ENCODE results near the gene PDE9A.

The PDE9A gene

DNA sequence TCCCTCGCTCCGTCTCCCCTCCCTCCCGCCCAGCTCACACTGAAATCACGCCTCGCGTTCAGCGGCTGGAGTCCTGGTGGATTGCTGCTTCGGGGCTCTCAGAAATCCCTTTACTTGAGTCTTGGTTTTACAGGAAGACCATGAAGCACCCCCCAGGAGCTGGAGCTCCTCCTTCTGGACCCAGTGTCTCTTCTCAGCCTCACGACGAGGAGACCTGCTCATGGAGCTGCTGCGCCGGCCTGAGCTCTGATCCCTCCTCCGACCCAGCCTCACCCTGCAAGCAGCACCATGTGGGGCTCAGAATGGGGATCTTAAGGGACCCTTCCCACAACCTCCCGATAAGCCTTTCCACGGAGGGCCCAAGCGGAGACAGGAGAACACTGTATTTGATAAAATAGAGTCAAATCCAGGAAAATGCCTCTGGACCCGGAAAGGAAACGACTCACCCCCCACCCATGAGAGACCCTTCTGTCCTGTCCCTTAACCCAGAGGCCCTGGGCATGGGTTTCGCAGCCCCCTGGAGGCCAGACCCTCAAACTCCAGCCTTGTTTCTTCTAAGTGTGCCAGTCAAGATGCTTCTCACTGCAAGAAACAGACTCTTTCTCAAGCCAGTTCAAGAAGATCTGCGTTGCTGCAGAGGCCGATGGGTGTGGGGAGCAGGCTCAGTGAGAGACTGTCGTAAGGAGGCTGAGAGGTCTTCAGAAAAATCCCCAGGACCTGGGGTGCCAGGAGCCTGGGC lies 26.1 kb downstream of the PDE9A start:
- no peak for DNase-seq (ENCODE audit: low read depth)
- TF ChIP-seq, protein P1, sequence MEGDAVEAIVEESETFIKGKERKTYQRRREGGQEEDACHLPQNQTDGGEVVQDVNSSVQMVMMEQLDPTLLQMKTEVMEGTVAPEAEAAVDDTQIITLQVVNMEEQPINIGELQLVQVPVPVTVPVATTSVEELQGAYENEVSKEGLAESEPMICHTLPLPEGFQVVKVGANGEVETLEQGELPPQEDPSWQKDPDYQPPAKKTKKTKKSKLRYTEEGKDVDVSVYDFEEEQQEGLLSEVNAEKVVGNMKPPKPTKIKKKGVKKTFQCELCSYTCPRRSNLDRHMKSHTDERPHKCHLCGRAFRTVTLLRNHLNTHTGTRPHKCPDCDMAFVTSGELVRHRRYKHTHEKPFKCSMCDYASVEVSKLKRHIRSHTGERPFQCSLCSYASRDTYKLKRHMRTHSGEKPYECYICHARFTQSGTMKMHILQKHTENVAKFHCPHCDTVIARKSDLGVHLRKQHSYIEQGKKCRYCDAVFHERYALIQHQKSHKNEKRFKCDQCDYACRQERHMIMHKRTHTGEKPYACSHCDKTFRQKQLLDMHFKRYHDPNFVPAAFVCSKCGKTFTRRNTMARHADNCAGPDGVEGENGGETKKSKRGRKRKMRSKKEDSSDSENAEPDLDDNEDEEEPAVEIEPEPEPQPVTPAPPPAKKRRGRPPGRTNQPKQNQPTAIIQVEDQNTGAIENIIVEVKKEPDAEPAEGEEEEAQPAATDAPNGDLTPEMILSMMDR (IDR thresholded peaks at IDR 0.05; ENCODE audit: low read depth, low read length, missing control alignments) = no peak
- in situ Hi-C loops (cut with HindIII; ENCODE audit: low sequenced_read_pairs) = no loop called here

DNA sequence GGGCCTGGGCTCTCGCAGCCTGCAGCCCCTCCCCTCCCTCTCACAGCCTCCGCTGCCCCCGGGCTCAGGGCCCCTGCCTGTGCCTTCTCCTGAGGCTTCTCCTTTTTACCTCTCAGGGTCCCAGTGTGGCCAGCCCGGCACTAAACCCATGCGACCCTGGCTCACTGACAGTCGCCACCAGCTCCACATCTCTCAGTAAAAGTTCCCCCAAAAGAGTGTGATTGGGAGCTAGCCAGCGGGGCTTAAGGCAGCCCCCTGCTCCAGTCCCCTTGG lies 26.6 kb downstream of the PDE9A start:
- in situ Hi-C loops (cut with HindIII; ENCODE audit: low sequenced_read_pairs) = no loop called here
- no peak overlapping the region for H3K4me3 ChIP-seq (ENCODE audit: low read depth, low read length)
- DNase-seq (ENCODE audit: low read depth) = no peak
- TF ChIP-seq, protein P1 (IDR thresholded peaks at IDR 0.05; ENCODE audit: low read depth, low read length, missing control alignments) = no peak

More for the DNA sequence above, 26.1 kb downstream of the PDE9A start:
- H3K4me3 ChIP-seq (ENCODE audit: low read depth, low read length) = no peak overlapping the region

DNA sequence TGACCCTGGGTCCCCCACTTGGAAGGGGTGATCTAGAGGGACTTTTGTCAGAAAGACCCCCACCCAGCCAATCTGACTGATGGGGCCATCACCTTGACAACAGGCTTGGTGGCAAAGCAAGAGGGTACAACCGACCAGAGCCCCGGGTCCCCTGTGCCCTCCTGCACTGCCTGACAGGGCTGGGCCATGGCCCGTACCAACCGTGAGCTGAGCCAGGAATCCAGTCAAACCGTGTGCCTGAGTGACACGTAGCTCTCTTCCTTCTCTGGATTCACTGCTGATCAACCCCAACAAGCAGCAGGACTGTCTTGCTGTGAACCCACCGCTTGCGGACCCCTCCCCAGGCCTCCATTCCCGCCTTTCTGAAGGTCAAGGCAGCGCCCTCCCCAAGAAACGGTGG lies 27.0 kb downstream of the PDE9A start:
- TF ChIP-seq, protein P1 (IDR thresholded peaks at IDR 0.05; ENCODE audit: low read depth, low read length, missing control alignments) = no peak
- H3K4me3 ChIP-seq (ENCODE audit: low read depth, low read length) = no peak overlapping the region
- in situ Hi-C loops (cut with HindIII; ENCODE audit: low sequenced_read_pairs) = no loop called here
- DNase-seq (ENCODE audit: low read depth) = no peak

DNA sequence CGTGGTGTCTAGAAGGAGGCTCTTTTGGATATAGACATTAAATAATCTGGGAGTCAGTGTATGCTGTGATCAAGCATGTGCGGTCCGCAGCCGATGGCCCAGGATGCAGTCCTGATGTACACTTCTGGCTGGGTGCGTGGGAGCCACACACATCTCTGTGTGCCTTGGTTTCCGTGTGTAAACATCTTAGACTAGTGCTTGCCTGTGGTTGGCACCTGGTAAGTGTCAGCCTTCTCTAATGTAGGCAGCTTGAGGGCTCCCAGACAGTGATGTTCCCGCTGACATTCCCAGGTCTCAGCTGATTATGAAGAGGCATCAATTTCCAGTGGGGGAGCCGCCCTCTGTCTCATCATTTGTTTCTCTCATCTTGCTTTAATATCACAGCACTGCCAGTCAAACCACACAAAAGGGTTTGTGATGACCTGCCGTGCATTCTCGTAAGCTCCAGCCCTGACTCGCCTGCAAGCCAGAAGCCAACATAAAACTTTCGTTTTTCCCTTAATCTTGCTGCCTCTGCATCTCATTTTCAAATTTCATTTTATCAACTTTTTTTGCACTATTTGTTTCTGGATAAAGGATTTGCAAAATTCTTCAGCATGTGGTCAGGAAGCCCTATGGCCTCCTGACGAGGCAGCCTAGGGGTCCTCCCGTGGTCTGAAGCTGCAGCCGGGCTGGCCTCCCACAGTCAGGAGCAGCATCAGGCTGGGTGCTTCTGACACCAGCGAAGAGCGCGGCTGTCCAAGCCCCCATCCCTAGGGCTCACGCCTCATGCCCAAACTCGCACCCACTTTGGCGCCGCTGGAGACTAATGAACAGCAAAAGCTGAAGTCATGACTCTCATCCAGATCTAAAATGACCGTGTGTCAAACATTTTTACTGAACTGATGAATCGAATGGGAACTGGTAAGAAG lies 28.1 kb downstream of the PDE9A start:
- in situ Hi-C loops (cut with HindIII; ENCODE audit: low sequenced_read_pairs) = no loop called here
- H3K4me3 ChIP-seq (ENCODE audit: low read depth, low read length) = no peak overlapping the region
- no peak for DNase-seq (ENCODE audit: low read depth)
- TF ChIP-seq, protein P1 (IDR thresholded peaks at IDR 0.05; ENCODE audit: low read depth, low read length, missing control alignments) = no peak

DNA sequence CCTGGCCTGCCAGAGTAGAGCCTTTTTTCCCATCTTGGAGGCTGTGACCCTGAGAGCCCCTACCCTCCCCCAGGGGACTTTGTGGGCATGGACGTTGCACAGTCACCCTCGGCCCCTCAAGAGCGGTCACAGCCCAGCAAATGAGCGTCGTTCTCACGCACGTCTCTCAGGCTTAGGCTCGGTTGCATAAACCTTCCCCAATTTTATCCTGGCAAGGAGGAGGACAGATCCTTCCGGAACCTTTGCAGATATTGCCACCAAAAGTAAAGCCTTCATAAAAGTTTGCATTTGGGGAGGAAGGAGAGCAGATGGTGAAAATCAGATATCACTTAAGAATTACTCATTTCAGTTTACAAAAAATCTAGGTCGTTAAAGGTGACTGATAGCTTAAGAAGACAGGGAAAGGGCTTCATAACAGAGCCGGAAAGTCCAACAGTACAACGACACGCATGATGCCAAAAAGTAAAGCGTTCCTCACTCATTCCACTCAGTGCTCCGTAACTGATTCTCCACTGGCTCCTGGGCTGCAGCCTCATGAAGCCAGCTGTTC lies 29.3 kb downstream of the PDE9A start:
- no peak overlapping the region for H3K4me3 ChIP-seq (ENCODE audit: low read depth, low read length)
- TF ChIP-seq, protein P1 (IDR thresholded peaks at IDR 0.05; ENCODE audit: low read depth, low read length, missing control alignments) = no peak
- in situ Hi-C loops (cut with HindIII; ENCODE audit: low sequenced_read_pairs) = no loop called here
- no peak for DNase-seq (ENCODE audit: low read depth)

DNA sequence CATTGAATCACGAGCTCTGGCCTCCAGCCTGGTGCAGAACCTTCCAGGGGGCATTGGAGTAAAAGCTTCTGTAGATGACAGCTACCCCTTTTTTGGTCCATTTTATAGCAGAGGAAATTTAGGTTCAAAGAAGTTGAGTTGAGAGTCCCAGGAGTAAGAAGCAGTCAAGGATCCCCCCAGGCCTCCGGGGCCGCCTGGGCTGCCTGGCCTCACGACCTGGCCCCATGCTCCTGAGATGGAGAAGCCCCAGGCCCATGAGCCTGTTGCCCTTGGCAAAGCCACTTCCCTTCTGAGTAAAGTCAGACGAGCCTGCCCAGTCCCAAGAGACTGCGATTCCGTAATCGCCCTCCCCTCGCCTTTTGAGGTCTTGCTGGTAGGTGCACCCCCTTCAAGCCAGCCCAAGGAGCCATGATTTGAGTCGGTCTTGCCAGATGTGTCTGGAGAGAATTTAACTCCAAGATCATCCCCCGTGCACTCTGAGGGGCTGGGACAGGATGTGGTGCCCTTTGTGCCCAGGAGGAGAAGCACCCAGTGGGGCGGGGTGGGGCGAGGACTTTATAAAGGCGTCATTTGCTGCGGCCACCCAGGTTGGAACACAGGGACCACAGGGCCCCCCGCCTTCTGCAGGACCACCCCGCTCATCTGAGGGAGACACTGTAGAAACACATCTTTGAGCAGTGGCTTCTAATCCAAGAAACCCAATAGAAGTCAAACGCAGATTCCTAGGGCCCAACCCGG lies 30.1 kb downstream of the PDE9A start:
- DNase-seq (ENCODE audit: low read depth) = no peak
- no peak overlapping the region for H3K4me3 ChIP-seq (ENCODE audit: low read depth, low read length)
- in situ Hi-C loops (cut with HindIII; ENCODE audit: low sequenced_read_pairs) = no loop called here
- TF ChIP-seq, protein P1 (IDR thresholded peaks at IDR 0.05; ENCODE audit: low read depth, low read length, missing control alignments) = no peak

Data from astrocyte of the cerebellum (primary cell).